Activated CD4-positive, alpha-beta memory T cell treated with anti-CD3 and anti-CD28 coated beads for 36 hours (primary cell): ENCODE measurements around the gene GREM2. TPM values are rescaled to one million over a fixed set of nuclear protein-coding genes. Genes with fewer than 3 reads are reported as not detected.

Experiments
- CTCF ChIA-PET: fragments of 350-600 bp; sonication (Branson Sonifier 250); formaldehyde crosslinking; loops from one replicate; lab custom pipeline; 2021; ENCODE audit warnings: antibody characterized with exemption, inconsistent platforms; lab: Charles Lee
- POLR2A ChIA-PET: fragments of 350-600 bp; sonication (Branson Sonifier 250); formaldehyde crosslinking; loops from one replicate; lab custom pipeline; 2021; ENCODE audit warnings: antibody characterized with exemption; lab: Charles Lee
- DNase-seq: peaks from one replicate; pipeline ENCODE4 v3.0.0-alpha.2; 2020
- H3K27ac Mint-ChIP-seq: one replicate; pipeline ENCODE4 v1.8.0; 2021; ENCODE audit warnings: mixed read lengths
- H3K27me3 Mint-ChIP-seq: one replicate; pipeline ENCODE4 v1.8.0; 2021; ENCODE audit warnings: mixed read lengths
- H3K36me3 Mint-ChIP-seq: one replicate; pipeline ENCODE4 v1.8.0; 2021; ENCODE audit warnings: mixed read lengths
- H3K4me1 Mint-ChIP-seq: one replicate; pipeline ENCODE4 v1.8.0; 2021; ENCODE audit warnings: low read depth, mixed read lengths
- H3K4me3 Mint-ChIP-seq: one replicate; pipeline ENCODE4 v1.8.0; 2021; ENCODE audit warnings: mild to moderate bottlenecking, mixed read lengths
- H3K9me3 Mint-ChIP-seq: one replicate; pipeline ENCODE4 v1.8.0; 2021; ENCODE audit warnings: mixed read lengths
- intact Hi-C: fragments of 100-400 bp; cut with micrococcal nuclease; formaldehyde crosslinking; loops from one replicate; pipeline ENCODE4 v1.15.1; 2023
- total RNA-seq, 2 experiments: library from RNA; stranded (reverse); gene quantifications; one replicate each; pipeline ENCODE4 v1.2.3, GENCODE V29; 2021

GREM2 gene
- total RNA-seq, 2 experiments from 2014 or later = 0.26 to 0.46 TPM

GRCh38 chr1:240462766-240463395, 149.1 kb downstream of the GREM2 start:
- Mint-ChIP-seq H3K9me3 (no peaks in the 10 kb centered on the region), H3K27ac (no peak overlapping the region), H3K4me3 (no peak overlapping the region), H3K4me1 (peaks cover 8% of the 10 kb centered on the region), H3K27me3 (no peaks in the 10 kb centered on the region), H3K36me3 (no peaks in the 10 kb centered on the region)
- POLR2A ChIA-PET = no interaction called here
- CTCF ChIA-PET = no interaction called here
- DNase-seq = no peak
- intact Hi-C loops = loop anchor here (10.0 kb wide), 1 partner anchor 268 kb away; no protein-coding TSS in a partner anchor

DNA sequence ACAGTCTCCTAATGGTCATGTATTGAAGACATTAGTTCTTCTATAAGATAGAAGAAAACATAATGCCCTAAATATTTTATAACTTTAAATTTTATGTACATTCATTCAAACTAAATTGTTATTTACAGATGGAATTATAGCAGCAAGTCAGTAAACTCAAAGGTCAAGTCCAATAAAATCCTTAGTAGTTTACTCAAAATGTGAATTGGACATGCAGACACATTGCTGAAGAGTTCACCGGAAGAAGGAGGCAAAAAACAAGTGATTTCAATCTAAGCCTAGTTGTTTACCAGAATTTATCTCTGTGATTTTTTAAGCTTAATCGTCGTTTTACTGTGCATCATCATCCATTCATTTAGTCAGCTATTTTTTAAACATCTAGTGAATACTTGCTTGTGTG, 149.7 kb downstream of the GREM2 start:
- Mint-ChIP-seq H3K27me3 (no peaks in the 10 kb centered on the region), H3K9me3 (no peaks in the 10 kb centered on the region), H3K4me1 (peaks cover 8% of the 10 kb centered on the region), H3K36me3 (no peaks in the 10 kb centered on the region), H3K27ac (no peak overlapping the region), H3K4me3 (no peak overlapping the region)
- POLR2A ChIA-PET = no interaction called here
- intact Hi-C loops = loop anchor here (10.0 kb wide), 1 partner anchor 267 kb away; no protein-coding TSS in a partner anchor
- DNase-seq = no peak
- CTCF ChIA-PET = no interaction called here

DNA sequence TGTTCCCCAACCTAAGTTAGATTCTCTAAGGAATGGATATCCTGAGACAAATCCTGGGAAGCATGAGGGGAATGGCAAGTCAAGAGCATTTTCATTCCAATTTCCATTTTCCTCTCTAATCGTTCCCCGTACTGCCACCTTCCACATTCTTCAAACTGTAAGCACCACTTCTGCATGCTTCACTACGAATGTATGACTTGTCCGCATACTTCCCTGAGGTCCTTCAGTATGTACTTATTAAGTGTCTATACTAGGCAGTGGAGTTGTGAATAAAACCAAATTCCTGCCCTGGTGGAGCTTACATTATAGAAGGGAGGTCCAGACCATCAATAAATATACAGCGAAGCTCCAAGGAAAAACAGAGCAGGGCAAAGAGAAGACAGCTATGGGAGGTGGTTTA, 154.8 kb downstream of the GREM2 start:
- intact Hi-C loops = no loop called here
- no peaks in the 10 kb centered on the region for H3K9me3 Mint-ChIP-seq
- CTCF ChIA-PET = interaction anchor here (1.1 to 2.5 kb wide), 3 partner anchors 152 to 235 kb away, joined by 3 to 13 read pairs (median 4); no protein-coding TSS in a partner anchor
- no peaks in the 10 kb centered on the region for H3K27me3 Mint-ChIP-seq
- H3K27ac Mint-ChIP-seq = no peak overlapping the region
- no peak overlapping the region for H3K4me3 Mint-ChIP-seq
- no peaks in the 10 kb centered on the region for H3K36me3 Mint-ChIP-seq
- POLR2A ChIA-PET = no interaction called here
- H3K4me1 Mint-ChIP-seq = no peaks in the 10 kb centered on the region
- no peak for DNase-seq

GRCh38 chr1:240455228-240455821, 156.6 kb downstream of the GREM2 start:
- Mint-ChIP-seq H3K27me3 (no peaks in the 10 kb centered on the region), H3K36me3 (no peaks in the 10 kb centered on the region), H3K9me3 (no peaks in the 10 kb centered on the region), H3K27ac (no peak overlapping the region), H3K4me1 (no peaks in the 10 kb centered on the region), H3K4me3 (no peak overlapping the region)
- DNase-seq = no peak
- intact Hi-C loops = loop anchor here (2.0 kb wide), 2 partner anchors 157 to 237 kb away; partner anchors contain the start of gene GREM2
- CTCF ChIA-PET = interaction anchor here (0.9 to 2.1 kb wide), 7 partner anchors 11 to 236 kb away, joined by 3 to 18 read pairs (median 4); partner anchors contain the start of gene GREM2
- POLR2A ChIA-PET = no interaction called here

- no peaks in the 10 kb centered on the region for H3K27me3 Mint-ChIP-seq
- CTCF ChIA-PET = no interaction called here
- H3K4me1 Mint-ChIP-seq = no peaks in the 10 kb centered on the region
- no peak for DNase-seq
- H3K36me3 Mint-ChIP-seq = no peaks in the 10 kb centered on the region
- intact Hi-C loops = no loop called here
- POLR2A ChIA-PET = no interaction called here
- H3K27ac Mint-ChIP-seq = no peak overlapping the region
- no peak overlapping the region for H3K4me3 Mint-ChIP-seq
- no peaks in the 10 kb centered on the region for H3K9me3 Mint-ChIP-seq
Measured at GRCh38 chr1:240445369-240445768, 166.6 kb downstream of the GREM2 start.

DNA sequence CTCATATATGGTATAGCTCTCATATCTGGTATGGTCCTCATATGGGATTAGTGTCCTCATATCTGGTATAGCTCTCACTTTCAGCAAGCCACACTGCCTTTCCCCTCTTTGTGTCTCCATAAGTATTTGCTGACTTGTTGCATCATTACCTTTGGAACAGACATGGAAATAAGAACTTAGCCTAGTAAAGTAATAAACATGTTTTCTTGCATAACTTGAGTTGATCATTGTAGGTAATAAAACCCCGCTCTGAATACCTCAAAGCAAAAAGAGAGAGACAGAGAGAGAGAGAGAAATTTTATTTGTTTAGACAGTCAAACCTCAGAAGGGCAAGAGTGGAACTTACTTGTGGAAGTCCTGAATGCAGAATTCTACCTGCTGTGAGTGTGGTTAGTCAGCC, 170.3 kb downstream of the GREM2 start:
- ChIA-PET CTCF (no interaction called here), POLR2A (no interaction called here)
- H3K4me3 Mint-ChIP-seq = no peak overlapping the region
- H3K9me3 Mint-ChIP-seq = no peaks in the 10 kb centered on the region
- H3K36me3 Mint-ChIP-seq = no peaks in the 10 kb centered on the region
- DNase-seq = no peak
- H3K4me1 Mint-ChIP-seq = no peaks in the 10 kb centered on the region
- intact Hi-C loops = no loop called here
- peaks cover 1% of the 10 kb centered on the region for H3K27me3 Mint-ChIP-seq
- no peak overlapping the region for H3K27ac Mint-ChIP-seq
